Measurements from ENCODE around the gene TMC1.

Gene TMC1

GRCh38 chr9:72627147-72627546 is 105.7 kb downstream of the TMC1 start:
- H3K9me3 ChIP-seq (ENCODE audit: severe bottlenecking), result no peaks in the 10 kb centered on the region
- no peak overlapping the region for H3K27ac ChIP-seq (ENCODE audit: poor library complexity, severe bottlenecking)
- TF ChIP-seq CTCF (IDR thresholded peaks at IDR 0.05; ENCODE audit: poor library complexity, severe bottlenecking), result no peak
- H3K4me1 ChIP-seq (ENCODE audit: insufficient read depth, poor library complexity, severe bottlenecking), result no peaks in the 10 kb centered on the region
- DNase-seq (ENCODE audit: low spot score) (no peak), ATAC-seq (ENCODE audit: low read depth) (no peak)
- H3K36me3 ChIP-seq (ENCODE audit: low read depth), result no peaks in the 10 kb centered on the region
- H3K27me3 ChIP-seq (ENCODE audit: insufficient read depth, poor library complexity, severe bottlenecking), result no peaks in the 10 kb centered on the region
- no peak overlapping the region for H3K4me3 ChIP-seq (ENCODE audit: severe bottlenecking)

DNA sequence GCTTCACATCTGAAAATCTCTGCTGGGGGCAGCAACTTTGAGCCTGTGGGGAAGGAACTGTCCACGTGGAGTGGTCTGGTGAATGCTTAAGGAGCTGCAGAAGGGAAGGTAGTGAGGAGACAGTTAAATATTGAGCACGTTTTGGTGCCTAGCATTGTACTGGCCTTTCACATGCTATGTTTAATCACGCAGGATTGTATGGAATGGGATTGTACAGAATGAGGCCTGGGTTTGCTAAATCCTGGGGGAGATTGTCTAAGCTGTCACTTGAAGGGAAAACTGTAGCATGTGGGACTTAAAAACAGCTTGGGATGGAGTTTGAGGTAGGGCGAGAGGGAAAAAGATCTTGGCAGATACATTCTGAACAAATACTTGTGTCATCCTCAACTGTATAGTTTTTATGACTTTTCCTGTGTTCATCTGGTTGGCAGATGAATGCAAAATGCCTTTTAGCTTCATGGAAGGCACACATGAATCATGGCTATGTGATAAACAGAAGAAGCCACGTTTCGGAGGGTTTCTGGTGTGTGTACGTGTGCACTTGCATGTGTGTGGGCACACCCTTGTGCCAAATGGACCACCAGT is 106.6 kb downstream of the TMC1 start:
- Histone ChIP-seq H3K4me1 (ENCODE audit: insufficient read depth, poor library complexity, severe bottlenecking) (no peaks in the 10 kb centered on the region), H3K27me3 (ENCODE audit: insufficient read depth, poor library complexity, severe bottlenecking) (no peaks in the 10 kb centered on the region), H3K4me3 (ENCODE audit: severe bottlenecking) (no peak overlapping the region), H3K27ac (ENCODE audit: poor library complexity, severe bottlenecking) (no peak overlapping the region), H3K9me3 (ENCODE audit: severe bottlenecking) (no peaks in the 10 kb centered on the region), H3K36me3 (ENCODE audit: low read depth) (no peaks in the 10 kb centered on the region)
- DNase-seq (ENCODE audit: low spot score) (no peak), ATAC-seq (ENCODE audit: low read depth) (no peak)
- TF ChIP-seq CTCF (IDR thresholded peaks at IDR 0.05; ENCODE audit: poor library complexity, severe bottlenecking), result no peak

DNA sequence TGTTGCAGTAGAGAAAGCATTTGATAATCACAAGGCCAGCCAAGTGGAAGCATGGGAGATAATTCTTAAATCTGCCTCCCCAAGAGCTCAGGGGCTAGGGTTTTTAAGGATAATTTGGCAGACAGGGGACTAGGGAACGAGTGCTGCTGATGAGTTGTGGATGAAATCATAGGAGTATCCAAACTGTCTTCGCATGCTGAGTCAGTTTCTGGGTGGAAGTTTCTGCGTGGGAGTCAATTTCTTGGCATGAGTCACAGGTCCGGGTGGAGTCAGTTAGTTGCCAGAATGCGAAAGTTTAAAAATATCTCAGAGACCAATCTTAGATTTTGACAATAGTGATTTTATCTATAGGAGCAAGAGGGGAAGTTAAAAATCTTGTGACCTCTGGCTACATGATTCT is 112.6 kb downstream of the TMC1 start:
- H3K27ac ChIP-seq (ENCODE audit: poor library complexity, severe bottlenecking), result no peak overlapping the region
- TF ChIP-seq CTCF (IDR thresholded peaks at IDR 0.05; ENCODE audit: poor library complexity, severe bottlenecking), result no peak
- H3K27me3 ChIP-seq (ENCODE audit: insufficient read depth, poor library complexity, severe bottlenecking), result no peaks in the 10 kb centered on the region
- no peaks in the 10 kb centered on the region for H3K9me3 ChIP-seq (ENCODE audit: severe bottlenecking)
- no peaks in the 10 kb centered on the region for H3K36me3 ChIP-seq (ENCODE audit: low read depth)
- ATAC-seq (ENCODE audit: low read depth), result peak; percentile 54; the same call in 1 of the 3 replicates
- DNase-seq (ENCODE audit: low spot score), result no peak
- H3K4me3 ChIP-seq (ENCODE audit: severe bottlenecking), result no peak overlapping the region
- H3K4me1 ChIP-seq (ENCODE audit: insufficient read depth, poor library complexity, severe bottlenecking), result no peaks in the 10 kb centered on the region

GRCh38 chr9:72635197-72635596 is 113.8 kb downstream of the TMC1 start:
- Histone ChIP-seq H3K27me3 (ENCODE audit: insufficient read depth, poor library complexity, severe bottlenecking) (no peaks in the 10 kb centered on the region), H3K36me3 (ENCODE audit: low read depth) (no peaks in the 10 kb centered on the region), H3K4me1 (ENCODE audit: insufficient read depth, poor library complexity, severe bottlenecking) (no peaks in the 10 kb centered on the region), H3K4me3 (ENCODE audit: severe bottlenecking) (no peak overlapping the region), H3K9me3 (ENCODE audit: severe bottlenecking) (no peaks in the 10 kb centered on the region), H3K27ac (ENCODE audit: poor library complexity, severe bottlenecking) (no peak overlapping the region)
- TF ChIP-seq CTCF (IDR thresholded peaks at IDR 0.05; ENCODE audit: poor library complexity, severe bottlenecking), result no peak
- ATAC-seq (ENCODE audit: low read depth), result no peak
- DNase-seq (ENCODE audit: low spot score), result no peak

- no peaks in the 10 kb centered on the region for H3K36me3 ChIP-seq (ENCODE audit: low read depth)
- no peak for ATAC-seq (ENCODE audit: low read depth)
- DNase-seq (ENCODE audit: low spot score), result no peak
- no peaks in the 10 kb centered on the region for H3K9me3 ChIP-seq (ENCODE audit: severe bottlenecking)
- TF ChIP-seq CTCF (IDR thresholded peaks at IDR 0.05; ENCODE audit: poor library complexity, severe bottlenecking), result no peak
- no peaks in the 10 kb centered on the region for H3K4me1 ChIP-seq (ENCODE audit: insufficient read depth, poor library complexity, severe bottlenecking)
- no peaks in the 10 kb centered on the region for H3K27me3 ChIP-seq (ENCODE audit: insufficient read depth, poor library complexity, severe bottlenecking)
- H3K27ac ChIP-seq (ENCODE audit: poor library complexity, severe bottlenecking), result no peak overlapping the region
- no peak overlapping the region for H3K4me3 ChIP-seq (ENCODE audit: severe bottlenecking)
Observed at GRCh38 chr9:72636621-72637020, 115.2 kb downstream of the TMC1 start.
